Sigmoid colon (tissue), 4 donors: ENCODE results near the gene SIGLEC9.

Experiments used
- CTCF ChIP-seq, 4 experiments: fragments of 450-650 bp in 3 of 4; fragments of 200-600 bp in 1 of 4; IDR thresholded peaks; one replicate each; pipeline ENCODE4 v1.5.1; 2016 to 2019; ENCODE audit warnings: antibody characterized with exemption in 4 of 4, mild to moderate bottlenecking in 3 of 4, moderate library complexity in 2 of 4
- EP300 ChIP-seq, 4 donors: sonication (generic); formaldehyde crosslinking; IDR thresholded peaks; one replicate each; pipeline ENCODE4 v1.6.1; 2017; ENCODE audit warnings: antibody characterized with exemption in 4 of 4
- POLR2A ChIP-seq, 2 donors: fragments of 450-650 bp; IDR thresholded peaks; one replicate each; pipeline ENCODE4 v1.6.1; 2016; ENCODE audit warnings: antibody characterized with exemption in 2 of 2, mild to moderate bottlenecking in 2 of 2, moderate library complexity in 2 of 2
- POLR2AphosphoS5 ChIP-seq, 4 donors: sonication (generic); formaldehyde crosslinking; IDR thresholded peaks; one replicate each; pipeline ENCODE4 v1.6.1; 2017; ENCODE audit warnings: antibody characterized with exemption in 4 of 4

- no peak for TF ChIP-seq CTCF (IDR thresholded peaks at IDR 0.05)
- no peak for TF ChIP-seq POLR2AphosphoS5 (IDR thresholded peaks at IDR 0.05)
- no peak for TF ChIP-seq POLR2A (IDR thresholded peaks at IDR 0.05)
- no peak for TF ChIP-seq EP300 (IDR thresholded peaks at IDR 0.05)
Observed at GRCh38 chr19:51136851-51137551, 12.3 kb downstream of the SIGLEC9 start.
